ENCODE results near the gene CALR3.
"Not testable (repeated sequence)": the region's sequence is repeated elsewhere in the genome, so short reads cannot be mapped to it uniquely, and the experiment has no call there.

The CALR3 gene

GRCh38 chr19:16455489-16455888 is 40.5 kb downstream of the CALR3 start:
- no peak for DNase-seq

DNA sequence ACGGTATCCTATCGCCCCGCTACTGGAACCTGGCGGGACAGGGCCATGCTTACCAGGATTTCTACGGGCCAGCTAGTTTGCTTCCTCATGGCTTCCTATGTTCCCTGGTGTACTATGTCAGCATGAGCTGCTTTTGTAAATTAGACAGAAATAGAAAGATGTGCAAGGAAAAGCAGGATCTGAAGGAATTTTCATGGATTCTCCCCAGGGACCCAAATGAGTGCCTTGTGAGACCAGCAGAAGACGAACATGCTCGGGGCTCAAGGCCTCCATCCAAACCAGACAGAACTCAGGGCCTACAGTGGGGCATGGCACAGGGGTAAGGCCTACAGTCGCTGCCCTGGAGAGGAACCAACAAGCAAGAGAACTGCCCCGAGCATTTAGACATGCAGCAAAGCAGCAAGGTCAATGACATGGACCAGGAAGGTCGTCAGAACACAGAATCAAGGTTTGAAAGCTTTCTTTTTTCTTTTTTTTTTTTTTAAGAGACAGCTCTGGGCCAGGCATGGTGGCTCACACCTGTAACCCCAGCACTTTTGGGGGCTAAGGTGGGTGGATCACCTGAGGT is 41.5 kb downstream of the CALR3 start:
- DNase-seq, result no peak

GRCh38 chr19:16452325-16452724 is 43.6 kb downstream of the CALR3 start:
- no peak for DNase-seq

- no peak for DNase-seq
Measured at GRCh38 chr19:16449330-16449961, 46.5 kb downstream of the CALR3 start.

- not testable (repeated sequence) for DNase-seq
Measured at GRCh38 chr19:16448872-16449271, 47.1 kb downstream of the CALR3 start.

GRCh38 chr19:16446724-16447368 is 49.1 kb downstream of the CALR3 start:
- no peak for DNase-seq

DNA sequence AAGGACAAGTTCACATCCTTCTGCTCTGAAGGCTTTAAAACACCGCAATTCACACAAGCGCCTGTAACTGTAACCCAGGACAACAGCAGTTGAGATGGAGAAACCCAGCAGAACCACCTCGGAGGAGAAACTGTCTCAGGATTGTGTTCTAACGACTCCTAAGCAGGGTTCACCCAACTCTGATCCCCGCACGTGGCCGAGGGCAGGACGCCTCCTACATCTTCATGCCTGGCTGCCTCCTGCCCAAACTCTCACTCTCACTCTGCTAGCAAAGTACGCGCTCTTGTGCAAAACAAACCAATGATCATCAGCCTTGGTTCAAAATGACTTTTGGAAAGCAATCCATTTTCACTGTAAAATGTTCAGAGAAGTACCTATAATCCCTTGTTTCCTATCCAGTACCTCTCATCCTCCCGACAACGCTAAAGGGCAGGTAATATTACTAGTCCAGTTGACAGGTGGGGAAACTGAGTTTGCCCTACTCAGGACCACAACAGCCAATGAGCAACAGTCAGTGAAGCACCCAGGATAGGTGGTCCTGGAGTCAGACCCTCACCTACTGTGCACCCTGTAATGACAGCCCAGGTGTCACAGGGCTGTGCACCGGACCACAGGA is 49.8 kb downstream of the CALR3 start:
- DNase-seq, result no peak

GRCh38 chr19:16445238-16446107 is 50.5 kb downstream of the CALR3 start:
- no peak for DNase-seq

DNA sequence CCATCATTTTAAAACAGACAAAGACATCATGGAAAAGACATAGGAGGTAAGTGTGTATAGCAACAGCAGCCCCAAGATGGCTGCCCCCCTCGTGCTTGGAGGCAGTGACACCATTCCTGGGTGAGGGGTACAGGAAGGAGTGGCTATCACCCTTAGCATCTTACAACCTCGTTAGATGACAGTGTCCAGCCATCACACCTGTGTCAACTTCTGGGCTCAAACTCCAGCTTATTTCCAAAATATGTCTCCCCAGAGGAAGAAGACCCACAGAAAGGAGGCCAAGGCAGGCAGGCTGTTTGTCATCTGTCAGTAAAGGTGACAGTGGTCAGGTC is 51.7 kb downstream of the CALR3 start:
- no peak for DNase-seq

- peak; percentile 34 for DNase-seq
Measured at GRCh38 chr19:16442386-16443276, 53.3 kb downstream of the CALR3 start.

DNA sequence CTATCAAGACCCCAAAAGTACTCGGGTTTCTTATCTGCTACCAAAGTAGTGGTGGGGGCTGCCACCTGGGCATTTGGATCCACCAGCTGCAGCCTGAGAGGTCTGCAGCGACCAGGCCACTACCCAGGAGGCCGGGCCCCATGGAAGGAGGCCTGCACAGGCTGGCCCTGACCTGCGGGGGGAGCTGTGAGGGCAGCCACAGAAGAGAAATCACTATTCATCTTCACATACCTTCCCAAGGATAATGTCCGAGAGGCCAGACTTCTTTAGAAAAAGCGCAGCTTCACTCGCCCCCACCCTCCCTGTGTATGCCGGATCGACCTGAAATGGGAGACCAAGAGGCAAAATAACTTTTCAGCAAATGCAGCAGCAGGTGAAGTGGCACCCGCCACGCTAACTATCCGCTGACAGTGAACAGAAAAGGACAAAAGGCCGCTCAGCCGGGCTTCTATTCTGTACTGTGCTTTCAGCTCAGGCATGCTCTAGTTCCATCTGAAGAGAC is 54.3 kb downstream of the CALR3 start:
- DNase-seq, result peak; percentile 10

DNA sequence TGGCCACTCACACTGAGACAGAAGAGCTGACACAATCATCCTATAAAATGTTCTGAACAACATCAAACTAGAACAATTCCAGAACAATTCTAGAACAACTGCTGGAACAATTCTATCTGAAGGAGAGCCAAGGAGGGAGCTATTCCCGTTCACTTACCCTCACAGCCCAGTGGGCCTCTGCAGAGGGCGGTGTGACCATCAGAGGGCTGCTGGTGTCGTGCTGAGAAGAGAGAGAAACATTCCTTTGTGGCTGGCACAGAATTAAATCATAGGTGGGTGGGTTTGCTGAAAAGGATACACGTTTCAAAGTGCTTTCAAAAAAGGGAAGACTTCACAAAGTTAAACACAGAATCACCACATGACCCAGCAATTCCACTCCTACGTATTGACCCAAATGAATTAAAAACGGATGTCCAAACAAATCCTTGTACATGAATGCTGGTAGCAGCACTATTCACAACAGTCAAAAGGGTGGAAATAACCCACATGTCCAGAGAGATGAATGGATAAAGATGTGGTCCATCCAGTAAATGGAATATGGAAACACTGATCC is 59.1 kb downstream of the CALR3 start:
- DNase-seq, result no peak

- no peak for DNase-seq
Measured at GRCh38 chr19:16435999-16436650, 59.8 kb downstream of the CALR3 start.

DNA sequence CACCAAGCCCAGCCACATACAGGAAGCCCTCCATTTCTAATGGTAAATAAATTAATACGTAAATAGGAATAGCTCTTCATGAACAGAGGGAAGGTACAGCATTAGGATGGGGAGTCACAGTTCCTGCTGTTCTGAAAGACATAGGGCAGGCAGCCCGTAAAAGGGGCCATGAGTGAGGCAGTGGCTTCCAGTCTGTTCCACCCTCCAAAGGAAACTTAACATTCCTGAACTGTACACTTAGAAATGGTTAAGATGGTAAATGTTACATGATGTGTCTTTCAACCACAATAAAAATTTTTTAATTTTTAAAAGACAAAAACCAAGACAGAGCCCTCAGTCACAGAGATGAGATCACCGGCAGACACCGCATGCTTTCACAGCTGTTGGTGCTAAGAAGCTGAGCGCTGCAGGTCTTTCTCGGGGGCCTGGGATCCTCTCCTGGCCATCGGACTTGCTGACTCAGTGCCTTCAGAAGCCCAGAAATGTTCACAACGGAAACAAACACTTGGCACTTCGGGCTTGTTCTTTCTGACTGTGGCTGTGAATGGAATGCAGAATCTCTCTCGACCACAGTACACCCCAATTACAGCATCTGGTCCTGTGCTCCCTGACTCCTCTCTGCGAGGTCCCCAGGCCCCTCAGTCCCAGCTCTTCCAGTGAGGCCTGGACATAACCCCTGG is 60.6 kb downstream of the CALR3 start:
- no peak for DNase-seq

DNA sequence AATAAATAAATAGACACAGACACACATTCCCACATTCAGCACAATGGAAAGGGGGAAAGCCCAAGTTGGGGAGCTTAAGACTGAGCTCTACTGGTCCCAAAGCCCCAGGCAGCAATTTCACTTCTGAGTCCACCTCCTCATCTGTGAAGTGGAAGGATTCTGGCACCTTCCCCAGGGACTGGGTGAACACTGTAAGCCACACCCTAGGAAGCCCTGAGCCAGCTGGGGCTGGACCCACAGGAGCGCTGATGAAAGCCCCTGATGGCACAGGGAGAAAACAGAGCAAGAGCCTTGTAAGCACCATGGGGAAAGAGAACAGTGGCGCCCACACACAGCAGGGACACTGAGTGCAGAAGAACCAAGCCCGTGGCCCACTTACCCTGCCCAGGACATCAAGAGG is 62.0 kb downstream of the CALR3 start:
- DNase-seq, result no peak

- DNase-seq, result no peak
Measured at GRCh38 chr19:16429759-16430091, 66.2 kb downstream of the CALR3 start.

DNA sequence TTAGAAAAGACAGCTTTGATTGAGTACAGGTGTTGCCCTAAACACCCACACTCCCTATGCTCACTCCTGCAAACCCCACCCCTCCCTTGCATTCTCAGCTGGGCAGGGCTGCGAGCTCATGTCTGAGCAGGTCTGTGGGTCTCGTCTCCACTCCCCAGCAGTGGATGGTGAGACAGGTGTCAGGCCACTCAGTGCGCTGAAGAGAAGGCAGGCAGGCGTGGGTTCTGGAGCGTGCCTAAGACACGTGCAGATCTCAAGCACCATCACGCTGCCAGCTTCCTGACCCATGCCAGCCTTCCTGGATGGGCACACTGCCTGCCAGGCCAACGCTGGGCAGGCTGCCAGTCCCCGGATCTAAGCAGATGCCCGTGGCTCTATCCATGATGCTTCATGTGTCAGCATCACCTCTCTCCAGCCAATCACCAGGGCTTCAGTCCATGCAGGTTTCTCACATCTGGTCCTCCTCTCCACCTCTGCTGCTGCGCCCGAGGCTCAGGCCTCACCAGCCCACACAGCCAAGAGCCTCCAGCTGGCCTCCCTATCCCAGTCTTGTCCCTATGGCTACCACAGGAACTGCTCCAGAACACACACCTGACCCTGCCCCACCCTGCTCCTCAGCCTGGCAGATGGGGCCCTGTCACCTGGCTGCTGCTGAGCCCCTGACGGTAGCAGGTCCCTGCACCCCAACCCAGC is 66.8 kb downstream of the CALR3 start:
- peak; percentile 80 for DNase-seq

All from NCI-H1092 treated with DMSO at 0.1 percent for 48 hours (cell line).